Suppressor macrophage (primary cell): ENCODE measurements around the gene RHCG.

Experiments
- DNase-seq, 4 experiments: peaks; one replicate each; pipeline ENCODE4 v3.0.0-alpha.2; 2020 to 2022

RHCG gene

DNA sequence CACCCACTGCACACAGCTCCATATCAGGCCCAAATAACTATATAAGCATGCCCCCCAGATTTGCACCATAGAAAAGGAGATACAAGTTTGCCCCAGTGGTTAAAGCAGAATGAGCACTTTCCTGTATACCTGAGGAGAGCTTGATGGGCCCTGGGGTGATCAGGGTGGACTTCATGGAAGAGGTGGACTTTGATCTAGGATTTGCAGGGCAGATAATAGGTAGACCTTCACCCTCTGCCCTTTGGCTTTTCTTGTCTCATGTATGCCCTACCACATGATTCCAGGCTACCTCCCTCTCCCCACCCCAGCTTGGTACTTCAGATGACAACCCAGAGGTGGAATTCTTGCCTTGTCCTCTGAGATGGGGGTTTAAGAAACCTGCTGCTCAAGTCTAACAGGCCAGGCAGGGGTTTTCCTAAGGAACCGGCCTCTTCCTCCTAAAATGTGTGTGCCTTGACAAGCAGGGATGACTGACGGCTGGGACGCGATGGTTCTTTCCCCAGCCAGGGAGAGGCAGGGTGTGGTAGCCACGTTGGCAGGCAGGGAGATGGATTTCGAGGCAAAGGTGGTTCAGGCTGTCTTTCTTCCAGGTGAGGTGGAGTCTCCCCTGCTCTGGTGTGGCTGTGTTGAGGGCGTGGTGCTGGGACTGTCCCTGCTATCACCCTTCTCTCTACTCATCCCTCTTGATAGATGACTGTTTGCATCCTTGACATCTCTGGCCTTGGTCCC is 6.6 kb upstream of the RHCG start:
- DNase-seq = no peak

DNA sequence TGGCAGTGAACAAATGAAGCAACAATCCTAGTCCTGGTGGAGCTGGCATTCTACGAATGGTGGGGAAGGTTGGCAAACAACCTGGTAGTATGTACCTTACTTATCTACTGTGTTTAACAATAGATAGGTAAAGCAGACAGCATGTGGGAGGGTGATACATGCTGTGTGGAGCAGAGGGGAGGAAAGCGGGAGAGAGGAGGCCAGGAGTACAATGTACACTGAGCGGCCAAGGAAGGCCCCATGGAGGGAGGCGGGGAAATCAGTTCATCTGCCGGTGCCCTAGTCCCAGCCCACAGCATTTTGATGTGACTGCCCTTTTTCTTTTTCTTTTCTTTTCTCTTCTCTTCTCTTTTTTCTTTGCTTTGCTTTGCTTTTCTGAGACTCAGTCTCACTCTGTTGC is 5.3 kb upstream of the RHCG start:
- no peak for DNase-seq

DNA sequence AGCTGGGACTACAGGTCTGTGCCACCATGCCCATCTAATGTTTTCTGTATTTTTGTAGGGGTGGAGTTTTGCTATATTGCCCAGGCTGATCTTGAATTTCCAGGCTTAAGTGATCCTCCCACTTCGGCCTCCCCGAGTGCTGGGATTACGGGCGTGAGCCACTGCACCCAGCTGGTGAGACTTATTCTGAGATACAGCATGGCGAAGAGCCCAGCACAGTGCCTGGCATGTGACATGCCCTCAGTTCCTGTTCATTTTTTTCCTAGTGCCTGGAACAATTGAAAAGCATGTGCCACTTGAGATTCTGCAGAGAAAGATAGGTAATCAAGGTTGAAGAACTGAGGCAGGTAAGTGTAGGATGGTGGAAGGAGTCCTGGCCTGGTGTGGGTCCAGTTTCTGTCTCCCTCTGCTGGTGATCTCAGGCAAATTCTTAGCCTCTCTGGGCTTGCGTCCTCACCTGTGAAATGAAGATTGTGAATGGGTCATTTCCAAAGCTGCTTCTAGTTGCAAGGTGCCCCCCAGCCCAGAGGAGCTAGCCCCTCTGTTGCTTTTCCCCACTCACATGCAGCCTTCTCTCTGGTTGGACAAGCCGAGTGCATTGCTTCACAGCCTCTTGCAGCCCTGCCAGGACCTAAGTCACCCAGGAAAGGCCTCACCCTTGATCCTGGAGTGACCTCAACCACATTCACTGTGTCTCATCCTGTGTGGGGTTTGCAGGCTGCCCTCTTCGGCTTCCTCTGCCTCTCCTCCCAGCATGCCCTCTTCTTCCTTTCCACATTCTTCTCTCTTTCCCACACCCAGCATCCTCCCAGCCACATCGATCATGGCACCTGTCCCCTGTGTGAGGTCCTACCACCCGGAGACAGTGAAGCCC is 4.3 kb upstream of the RHCG start:
- DNase-seq = peak in 1 of 4 experiments; percentile 10

DNA sequence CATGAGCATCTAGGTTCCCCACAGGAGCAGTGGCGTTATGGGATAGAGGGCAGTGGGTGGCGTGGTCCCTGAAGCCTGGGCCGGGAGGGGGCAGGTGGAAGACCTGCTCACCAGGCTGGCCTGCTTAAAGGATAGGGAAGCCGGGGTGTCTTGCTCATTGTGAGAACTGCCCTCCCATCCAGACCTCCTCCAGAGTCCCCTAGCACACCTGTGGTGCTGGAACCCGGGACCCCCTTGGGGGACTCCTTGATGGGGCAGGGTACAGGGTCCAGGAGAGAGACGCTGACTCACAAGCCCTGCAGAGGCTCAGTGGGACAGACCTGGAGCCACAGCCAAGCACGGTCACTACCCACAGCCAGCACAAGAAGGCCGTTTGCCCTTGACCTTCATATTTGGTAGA is 2.8 kb upstream of the RHCG start:
- DNase-seq = no peak

GRCh38 chr15:89498574-89498906 is 2.2 kb upstream of the RHCG start:
- DNase-seq = no peak

- no peak for DNase-seq
These were observed 848 bp upstream of the RHCG start for GRCh38 chr15:89497231-89497630.

- no peak for DNase-seq
These were observed 691 bp downstream of the RHCG start for GRCh38 chr15:89495638-89496145.

GRCh38 chr15:89494941-89495637 is 1.3 kb downstream of the RHCG start:
- peak; percentile 53 to 78 (median 58) for DNase-seq

DNA sequence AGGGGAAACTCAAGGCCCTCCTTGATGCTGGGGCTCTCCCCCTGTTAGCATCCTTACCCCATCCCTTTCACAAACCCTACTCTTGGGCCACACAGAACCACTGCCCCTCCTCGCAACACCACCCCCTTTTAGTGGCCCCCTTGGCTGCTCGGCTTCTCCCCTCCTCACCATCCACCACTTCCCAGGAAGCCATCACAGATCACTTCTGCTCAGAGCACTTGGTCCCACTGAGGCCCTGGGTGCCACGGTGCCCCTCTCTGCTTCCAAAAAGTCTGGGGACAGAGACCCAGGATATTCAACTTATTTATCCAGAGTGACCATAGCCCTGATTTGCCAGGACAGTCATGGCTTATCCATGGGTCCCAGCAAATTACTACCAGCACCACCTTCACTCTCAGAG is 2.4 kb downstream of the RHCG start:
- no peak for DNase-seq

DNA sequence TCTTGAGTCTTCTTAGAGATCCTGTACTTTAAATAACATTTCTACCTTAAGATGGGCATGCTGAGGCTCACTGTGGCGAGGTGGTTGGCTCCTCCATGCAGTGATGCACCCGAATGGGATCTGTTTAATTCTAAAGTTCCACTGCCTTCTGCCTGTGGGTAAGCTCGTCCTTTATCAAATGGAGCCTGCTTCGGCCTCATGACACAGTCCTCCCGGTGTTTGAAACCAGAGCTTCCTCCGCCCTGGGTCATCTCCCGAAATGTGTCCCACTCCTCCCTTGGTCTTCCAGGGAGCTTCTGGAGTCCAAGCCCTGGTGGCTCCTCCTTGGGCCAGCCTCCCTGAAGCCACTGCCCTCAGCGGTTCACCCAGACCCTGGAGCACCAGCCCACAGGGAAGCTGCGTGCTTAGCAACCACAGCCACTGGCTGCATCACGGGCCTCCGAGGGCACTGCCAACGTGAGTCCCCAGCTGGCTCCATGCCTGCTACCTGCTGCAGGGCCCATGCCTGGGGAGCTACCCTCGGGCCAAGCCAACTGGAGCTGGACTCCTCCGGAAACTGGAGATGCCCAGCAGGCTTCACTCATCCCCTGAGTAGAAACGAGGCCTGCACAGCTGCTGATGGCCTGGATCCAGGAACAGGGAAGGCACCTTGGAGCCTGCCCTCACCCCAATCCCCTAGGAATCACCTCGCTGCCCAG is 3.3 kb downstream of the RHCG start:
- no peak for DNase-seq

- peak in 2 of 4 experiments; percentile 26 to 50 for DNase-seq
These were observed 4.2 kb downstream of the RHCG start for GRCh38 chr15:89492111-89492641.

DNA sequence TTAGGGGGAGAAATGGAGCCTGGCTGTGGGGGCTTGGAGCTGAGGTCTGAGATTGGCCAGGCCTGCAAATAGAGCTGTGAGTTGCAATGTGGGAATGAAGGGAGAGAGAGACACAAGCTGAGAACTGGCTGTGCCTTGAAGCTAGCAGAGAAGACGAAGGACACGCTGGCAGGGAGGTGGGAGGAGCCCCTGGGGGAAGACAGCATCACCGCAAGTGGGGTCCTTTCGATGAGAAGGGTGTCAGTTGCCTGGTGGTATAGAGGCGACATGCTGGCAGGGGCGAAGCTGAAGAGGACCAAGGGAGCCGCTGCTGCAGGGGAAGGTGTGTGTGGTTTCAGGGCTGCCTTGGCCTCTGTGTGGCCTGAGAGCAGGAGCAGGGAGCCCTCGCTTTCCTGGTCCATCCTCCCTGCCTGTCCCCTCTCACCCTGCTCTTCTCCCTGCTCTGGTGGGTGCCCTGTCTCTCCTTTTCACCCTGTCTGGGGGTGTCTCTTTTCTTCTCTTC is 5.5 kb downstream of the RHCG start:
- DNase-seq = no peak

DNA sequence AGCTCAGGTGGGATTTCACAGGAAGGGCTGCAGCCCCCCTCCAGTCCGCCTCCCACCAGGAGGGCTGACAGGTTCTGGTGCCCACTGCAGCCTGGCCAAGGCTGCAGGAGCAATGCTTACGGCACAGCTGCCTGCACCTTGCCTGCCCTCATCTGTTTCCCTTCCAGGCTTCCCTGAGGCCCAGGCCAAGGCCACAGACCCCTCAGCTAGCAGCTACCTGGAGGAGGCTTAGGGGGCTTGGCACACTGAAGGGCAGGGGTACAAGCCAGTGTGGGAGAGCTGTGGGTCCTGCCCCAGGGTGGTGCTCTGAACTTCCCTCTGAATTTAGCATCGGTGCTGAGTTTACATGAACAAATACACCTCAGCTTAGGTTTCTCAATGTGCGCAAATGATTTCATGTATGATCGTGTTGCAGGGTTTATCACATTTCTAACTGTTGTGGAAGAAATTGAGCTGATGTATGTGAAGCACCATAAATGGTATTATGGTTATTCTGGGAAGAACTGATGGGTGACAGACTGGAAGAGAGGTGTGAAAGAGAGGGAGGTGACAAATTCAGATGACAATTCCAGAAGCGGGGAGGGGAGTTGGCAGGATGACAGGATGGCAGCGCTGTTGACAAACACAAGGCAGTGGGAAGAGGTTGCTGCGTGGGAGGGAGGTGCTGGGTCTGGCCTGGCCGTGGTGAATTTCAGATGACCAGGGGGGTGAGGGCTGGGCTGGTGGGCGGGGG is 6.1 kb downstream of the RHCG start:
- no peak for DNase-seq

DNA sequence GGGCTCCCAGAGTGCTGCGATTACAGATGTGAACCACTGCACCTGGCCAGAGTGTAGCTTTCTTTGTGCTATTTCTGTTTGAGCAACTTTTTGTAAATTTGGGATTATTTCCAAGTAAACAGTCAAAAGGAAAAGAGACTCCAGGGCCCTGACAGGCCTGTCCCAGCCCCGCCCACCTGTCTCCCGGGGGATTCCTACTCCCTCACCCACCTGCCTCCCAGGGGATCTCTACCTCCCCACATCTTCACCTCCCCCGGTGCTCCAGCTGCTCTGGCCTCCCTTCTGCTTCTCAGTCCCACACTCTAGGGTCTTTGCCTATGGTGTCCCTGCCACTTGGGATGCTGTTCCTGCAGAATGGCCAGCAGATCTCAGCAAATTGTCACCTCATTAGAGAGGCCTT is 7.0 kb downstream of the RHCG start:
- DNase-seq = no peak

- peak; percentile 23 to 62 (median 40) for DNase-seq
These were observed 8.6 kb downstream of the RHCG start for GRCh38 chr15:89487791-89488190.

GRCh38 chr15:89486726-89487050 is 9.7 kb downstream of the RHCG start:
- peak; percentile 83 to 91 (median 90) for DNase-seq

- no peak for DNase-seq
These were observed 13.3 kb downstream of the RHCG start for GRCh38 chr15:89483079-89483478.

DNA sequence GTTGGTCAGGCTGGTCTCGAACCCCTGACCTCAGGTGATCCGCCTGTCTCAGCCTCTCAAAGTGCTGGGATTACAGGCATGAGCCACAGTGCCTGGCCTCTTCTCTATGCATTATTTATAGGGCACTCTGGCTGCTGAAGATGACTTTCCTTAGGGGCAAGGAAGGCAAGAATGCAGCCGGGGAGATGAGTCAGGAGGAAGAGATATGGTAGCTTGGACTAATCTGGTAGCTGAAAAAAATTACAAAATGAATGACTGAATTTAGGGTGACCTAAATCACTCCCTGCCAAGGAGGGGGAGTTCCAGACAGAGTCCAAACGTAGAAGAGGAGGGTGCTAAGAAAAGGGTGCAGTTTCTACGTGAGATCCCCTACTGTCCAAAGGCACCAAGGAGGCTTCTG is 14.2 kb downstream of the RHCG start:
- no peak for DNase-seq

GRCh38 chr15:89480505-89480904 is 15.9 kb downstream of the RHCG start:
- no peak for DNase-seq

GRCh38 chr15:89479173-89479572 is 17.2 kb downstream of the RHCG start:
- no peak for DNase-seq

DNA sequence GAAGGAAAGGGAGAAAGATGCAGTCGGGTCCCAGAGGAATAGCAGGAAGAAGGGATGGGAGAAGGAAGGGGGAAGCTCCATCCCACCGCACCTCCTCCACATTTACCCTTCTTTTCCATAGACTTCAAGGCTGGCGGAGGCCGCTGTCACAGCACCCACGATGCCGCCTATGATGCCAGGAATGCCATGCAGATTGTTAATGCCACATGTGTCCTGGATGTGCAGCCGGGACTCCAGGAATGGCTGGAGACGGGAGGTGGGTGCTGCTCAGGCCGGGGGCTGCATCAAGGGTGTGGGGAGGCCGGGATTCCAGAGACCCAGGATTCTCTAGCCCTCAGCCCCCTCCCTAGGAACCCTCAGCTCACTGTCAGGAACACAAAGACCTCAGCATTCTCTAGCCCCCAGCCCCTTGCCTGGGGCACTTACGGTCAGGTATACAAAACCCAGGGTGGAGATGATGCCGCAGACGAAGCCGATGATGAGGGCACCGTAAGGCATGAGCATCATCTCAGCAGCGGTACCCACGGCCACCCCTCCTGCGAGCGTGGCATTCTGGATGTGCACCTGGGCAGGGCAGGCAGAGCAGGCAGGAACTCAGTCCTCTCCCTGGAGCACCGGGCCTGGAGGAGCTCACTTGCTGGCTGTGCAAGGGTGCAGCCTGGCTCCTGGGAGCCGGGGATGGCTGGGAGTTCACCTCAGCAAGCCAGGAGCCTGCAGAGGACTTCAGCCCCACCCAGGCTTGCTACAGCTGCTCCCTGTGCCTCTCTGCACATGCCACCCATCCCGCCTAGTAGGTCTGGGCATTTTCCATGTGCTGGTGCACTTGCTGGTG is 18.8 kb downstream of the RHCG start:
- DNase-seq = no peak
